NCI-H2171 (cell line): ENCODE data around the gene SP8.

Source experiments
- DNase-seq: peaks from one replicate; lab custom pipeline; 2025; lab: John Stamatoyannopoulos, UW

The SP8 gene

DNA sequence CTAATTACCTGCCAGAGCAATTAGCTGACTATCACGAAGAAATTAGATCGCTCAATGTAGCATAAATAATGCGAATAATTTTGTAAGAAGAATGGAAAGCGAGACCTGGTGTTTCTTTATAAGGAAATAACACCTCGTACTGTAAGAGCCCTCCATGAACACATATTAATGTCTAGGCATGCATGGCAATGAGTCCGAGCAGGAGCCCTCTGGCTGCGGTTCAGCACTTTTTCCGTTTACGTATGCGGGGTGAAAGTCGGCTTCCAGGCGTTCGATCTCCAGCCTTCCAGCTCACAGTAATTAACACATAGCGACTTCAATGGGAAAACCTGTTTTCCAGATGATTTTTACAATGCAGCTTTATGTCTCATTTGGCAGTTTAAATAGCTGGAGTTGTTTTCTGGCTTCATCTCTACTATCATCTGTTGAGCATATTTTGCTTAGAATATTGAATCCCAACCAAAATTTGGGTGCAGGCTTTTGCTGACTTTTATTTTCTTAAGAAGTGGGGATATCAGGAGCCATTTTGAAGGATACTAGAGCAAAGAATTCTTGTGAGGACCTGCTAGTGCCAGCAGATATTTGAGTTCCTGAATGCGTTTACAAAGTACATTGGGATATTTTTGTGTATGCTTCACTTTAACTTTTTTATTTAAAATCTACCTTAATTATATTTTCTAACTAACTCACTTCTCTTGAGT lies 7.2 kb upstream of the SP8 start:
- DNase-seq = no peak

GRCh38 chr7:20793248-20793647 lies 6.6 kb upstream of the SP8 start:
- DNase-seq = no peak

- no peak for DNase-seq
Measured at GRCh38 chr7:20791538-20792434, 5.1 kb upstream of the SP8 start.

- DNase-seq = no peak
Measured at GRCh38 chr7:20790375-20790774, 3.7 kb upstream of the SP8 start.

GRCh38 chr7:20788420-20788990 lies 1.8 kb upstream of the SP8 start:
- no peak for DNase-seq

- DNase-seq = no peak
Measured at GRCh38 chr7:20787660-20788419, 1.2 kb upstream of the SP8 start.

GRCh38 chr7:20786421-20786778 lies 286 bp downstream of the SP8 start:
- no peak for DNase-seq

- no peak for DNase-seq
Measured at GRCh38 chr7:20786049-20786412, 655 bp downstream of the SP8 start.

DNA sequence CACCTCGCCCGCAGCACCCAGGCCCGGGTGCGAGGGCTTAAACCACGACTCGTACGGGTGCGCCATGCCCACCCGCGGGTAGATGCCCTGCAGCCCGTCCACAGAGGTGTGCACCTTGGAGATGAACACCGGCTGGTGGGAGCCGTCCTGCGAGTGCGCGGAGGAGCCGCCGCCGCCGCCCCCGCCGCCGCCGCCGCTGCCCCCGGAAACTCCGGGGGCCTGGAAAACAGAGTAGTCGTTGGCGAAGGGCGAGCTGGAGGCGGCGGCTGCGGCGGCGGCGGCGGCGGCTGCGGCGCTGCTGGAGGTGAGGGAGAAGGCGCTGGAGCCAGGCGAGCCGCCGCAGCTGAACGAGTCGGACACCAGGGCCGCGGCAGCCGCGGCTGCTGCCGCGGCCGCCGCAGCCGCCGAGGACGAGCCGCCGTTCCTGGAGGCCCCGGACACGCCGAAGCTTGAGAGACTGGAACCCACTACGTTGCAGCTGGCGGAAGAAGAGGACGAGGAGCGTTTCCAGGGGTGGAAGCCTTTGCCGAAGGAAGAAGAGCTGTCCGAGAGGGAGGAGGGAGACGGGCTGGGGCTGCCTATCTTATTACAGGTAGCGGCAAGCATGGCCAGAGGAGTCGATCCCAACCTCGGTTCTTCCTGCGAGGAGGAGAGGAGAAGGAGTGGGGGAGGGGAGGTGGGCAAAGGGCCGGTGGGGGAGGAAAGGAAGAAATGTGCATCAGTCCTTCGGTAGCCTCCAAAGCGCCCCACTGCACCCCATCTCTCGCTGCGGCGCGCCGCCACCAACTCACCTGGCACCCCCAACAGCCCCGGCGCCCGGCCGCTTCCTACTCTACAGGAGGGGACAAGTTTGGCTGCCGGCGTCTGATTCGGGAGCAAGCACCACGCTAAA lies 1.3 kb downstream of the SP8 start:
- DNase-seq = no peak

DNA sequence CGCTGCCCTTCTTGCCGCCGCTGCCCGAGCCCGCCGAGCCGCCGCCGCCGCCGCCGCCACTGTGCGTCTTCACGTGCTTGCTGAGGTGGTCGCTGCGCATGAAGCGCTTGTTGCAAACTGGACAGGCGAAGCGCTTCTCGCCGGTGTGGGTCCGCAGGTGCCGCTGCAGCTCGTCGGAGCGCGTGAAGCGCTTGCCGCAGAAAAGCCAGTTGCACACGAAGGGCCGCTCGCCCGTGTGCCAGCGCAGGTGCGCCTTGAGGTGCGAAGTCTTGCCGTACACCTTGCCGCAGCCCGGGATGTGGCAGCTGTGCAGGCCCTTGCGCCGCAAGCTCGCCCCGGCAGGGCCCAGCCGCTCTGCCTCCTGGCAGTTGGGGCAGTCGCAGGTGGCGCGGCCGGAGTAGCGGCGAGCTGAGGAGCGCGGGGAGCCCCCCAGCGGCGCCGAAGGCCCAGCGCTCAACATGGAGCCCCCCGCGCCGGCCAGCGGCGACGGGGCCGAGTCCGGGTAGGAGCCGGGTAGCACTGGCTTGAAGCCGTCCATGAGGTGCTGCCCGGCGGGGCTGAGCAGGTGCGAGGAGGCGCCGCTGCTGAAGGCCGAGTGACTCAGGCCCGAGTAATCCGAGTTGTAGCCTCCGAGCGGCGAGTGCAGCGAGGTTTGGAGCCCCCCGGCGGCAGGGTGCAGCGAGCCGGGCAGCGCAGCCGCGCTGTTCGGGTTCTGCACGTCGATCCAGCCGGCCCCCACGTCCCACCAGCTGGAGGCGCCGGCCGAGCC lies 2.1 kb downstream of the SP8 start:
- no peak for DNase-seq

DNA sequence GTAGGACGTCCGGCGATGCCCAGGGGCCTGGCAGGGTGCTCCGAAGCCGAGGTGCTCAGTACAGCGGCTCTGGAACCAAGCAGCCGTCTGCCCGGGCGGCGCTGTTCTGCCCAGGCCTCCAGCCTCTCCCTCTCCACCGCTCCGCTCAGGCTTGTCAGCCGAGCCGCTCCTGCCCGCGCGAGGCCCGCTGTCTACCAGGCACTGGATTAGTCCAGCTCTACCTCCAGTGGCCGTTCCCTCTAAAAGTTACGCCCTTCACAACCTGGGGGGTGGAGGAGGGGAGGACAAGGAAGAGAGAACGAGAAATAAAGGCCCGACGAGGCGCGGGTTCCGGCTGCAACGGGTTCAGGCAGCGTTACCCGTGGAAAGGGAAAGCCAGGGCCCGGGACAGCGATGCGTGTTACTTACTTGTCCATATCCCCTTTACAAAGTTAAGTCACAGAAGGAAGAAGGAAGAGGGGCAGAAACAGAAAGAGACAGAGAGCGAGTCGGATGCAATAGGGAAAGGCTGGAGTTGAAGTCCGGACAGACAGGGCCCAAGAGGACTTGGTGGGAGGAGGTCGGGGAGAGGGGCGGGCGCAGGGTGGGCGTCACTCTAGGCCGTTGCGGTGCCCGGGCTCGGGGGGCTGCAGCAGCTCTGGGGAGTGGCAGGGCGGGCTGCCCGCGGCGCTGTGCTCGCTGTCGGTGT lies 2.8 kb downstream of the SP8 start:
- DNase-seq = no peak

GRCh38 chr7:20783125-20783699 lies 3.5 kb downstream of the SP8 start:
- no peak for DNase-seq

DNA sequence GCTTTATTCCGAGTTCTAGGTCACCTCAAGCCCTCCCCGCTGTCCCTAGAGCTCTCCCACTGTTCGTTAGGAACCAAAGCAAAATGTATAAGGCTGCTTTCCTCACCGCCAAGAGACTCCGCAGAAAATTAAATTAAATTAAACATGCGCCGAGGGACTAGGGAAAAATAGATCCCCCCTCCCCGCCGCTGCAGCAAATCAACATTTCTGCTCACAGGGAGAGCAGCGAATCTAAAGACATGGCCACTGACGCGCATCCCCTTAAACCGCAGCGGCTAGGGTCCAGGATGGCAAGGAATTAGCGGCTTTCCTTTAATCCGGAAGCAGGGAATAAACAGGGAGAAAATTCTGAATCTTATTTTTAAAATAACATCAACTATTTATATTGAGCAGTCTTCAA lies 7.6 kb downstream of the SP8 start:
- no peak for DNase-seq

DNA sequence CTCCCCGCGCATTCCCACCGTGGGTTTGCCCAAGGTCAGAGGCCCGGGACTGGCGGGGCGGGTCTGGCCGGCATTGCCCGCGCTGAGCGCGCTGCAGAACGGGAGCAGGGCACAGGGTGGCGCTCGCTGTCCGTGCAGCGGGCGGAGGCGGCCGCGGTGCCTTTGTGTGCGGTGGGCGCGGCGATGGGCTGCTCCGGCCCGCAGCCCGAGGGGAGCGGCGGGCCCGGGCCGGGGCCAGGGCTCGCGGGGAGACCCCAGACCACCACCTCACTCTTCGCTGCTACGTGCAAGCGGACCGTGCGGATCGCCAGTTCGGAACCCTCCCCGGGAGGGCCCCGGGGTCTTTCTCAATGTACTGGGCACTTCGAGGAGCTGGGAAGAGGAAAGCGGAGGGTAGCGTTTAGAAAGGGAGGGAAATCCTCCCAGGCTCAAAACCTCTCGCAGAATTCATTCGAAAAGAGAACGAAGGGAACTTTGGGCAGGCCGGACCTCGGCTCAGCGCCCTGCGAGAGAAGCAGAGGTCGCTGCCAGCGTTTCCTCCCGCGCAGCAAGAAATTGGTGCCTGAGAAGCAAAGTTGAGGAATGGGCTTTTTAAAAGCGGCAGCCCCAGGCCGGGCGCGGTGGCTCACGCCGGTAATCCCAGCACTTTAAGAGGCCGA lies 8.5 kb downstream of the SP8 start:
- no peak for DNase-seq

- DNase-seq = no peak
Measured at GRCh38 chr7:20777377-20778062, 9.2 kb downstream of the SP8 start.

GRCh38 chr7:20776942-20777341 lies 9.7 kb downstream of the SP8 start:
- no peak for DNase-seq

DNA sequence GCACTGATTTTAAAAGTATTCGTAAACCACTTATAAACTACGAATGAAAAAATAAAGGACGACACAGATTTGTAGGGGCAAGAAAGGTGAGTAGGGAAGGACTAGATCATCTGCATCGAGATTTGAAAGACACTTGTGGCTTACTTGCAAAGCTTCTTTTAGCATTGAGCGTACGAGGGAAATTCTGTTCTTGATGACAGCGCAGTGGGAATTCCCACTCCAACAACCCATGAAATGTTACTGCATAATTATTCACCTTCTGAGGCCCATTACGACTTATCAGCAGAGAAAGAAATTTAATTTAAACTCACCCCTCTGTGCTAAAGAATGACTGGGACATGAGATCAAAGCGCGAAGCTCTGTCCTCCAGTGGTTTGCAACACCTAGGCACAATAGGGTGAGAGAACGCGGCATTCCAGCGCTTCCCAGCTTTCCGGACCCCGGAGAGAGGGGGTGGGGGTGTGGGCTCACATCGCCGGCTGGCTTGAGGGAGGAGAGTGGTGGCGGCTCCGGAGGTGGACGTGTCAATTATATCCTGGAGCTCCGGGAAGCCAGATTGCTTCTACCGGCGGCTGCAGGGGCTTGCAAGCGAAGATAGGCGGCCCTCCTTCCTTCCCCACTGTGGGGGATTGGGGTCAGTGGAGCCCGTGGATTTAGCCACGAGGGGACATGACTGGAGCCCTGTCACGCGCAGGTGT lies 10.3 kb downstream of the SP8 start:
- no peak for DNase-seq

DNA sequence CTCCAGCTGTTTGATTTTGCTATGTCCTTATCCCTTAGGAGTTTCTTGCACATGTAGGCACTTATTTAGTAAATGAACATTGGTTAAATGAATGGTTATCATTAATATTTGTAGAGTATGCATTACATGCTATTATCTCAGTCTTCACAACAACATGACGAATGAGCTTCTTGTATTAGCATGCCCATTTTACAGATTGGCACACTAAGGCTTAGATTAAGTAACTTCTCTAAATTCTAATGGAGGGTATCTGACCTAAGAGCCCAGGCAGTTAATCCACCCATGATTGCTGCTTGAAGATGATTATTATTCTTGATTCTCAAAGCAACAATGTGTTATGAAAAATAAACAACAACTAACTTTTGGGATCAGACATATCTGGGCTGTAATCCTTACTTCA lies 32.7 kb downstream of the SP8 start:
- DNase-seq = no peak
